Measurements from ENCODE around the gene CHAC1. TPM values are rescaled to one million over a fixed set of nuclear protein-coding genes. Genes with fewer than 3 reads are reported as not detected.

Gene CHAC1, protein sequence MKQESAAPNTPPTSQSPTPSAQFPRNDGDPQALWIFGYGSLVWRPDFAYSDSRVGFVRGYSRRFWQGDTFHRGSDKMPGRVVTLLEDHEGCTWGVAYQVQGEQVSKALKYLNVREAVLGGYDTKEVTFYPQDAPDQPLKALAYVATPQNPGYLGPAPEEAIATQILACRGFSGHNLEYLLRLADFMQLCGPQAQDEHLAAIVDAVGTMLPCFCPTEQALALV
- 4.5 TPM for polyA plus RNA-seq (2012; ENCODE audit: insufficient read depth, insufficient read length)

DNA sequence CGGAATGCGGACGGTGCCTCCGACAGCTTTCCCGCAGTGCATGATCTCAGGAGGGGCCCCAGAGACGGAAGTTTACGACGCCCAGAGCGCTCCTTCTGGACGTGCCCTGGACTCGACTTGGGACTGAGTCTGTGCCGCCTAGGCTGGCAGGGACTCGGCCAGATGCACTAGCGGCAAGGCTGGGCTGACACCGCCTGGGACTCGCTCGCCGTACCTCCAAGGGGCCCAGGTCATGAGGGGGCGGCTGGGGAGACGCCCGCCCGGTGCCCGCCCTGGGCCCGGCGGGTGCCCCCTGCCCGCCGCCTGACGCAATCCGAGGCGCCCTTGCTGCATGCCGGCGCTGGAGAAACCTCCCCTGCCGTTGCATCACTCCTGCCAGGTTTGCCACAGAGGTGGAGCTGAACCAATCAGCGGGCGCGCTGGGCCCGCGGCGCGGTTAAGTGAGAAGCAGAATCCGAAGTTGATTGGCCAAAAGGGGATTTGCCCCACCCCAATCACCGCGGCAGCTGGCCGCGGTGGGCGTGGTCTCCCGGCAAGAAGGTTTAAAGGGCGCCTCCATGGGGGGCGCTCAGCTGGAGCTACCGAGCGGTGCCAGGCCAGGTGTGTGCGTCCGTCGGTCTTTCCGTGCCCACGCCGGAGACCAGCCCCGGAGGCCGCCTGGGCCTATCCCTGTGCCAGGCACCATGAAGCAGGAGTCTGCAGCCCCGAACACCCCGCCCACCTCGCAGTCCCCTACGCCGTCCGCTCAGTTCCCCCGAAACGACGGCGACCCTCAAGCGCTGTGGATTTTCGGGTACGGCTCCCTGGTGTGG, at the start of gene CHAC1:
Gene CHAC1 (plus strand): TSS at position 571 of the 812 bp plus-strand sequence. CDS start 113 bp downstream, at position 684.
- peak within 1 kb of the TSS; percentile 75 for H3K4me3 ChIP-seq (ENCODE audit: low read length)
- DNase-seq (ENCODE audit: low read depth, low spot score), result peak; percentile 96

DNA sequence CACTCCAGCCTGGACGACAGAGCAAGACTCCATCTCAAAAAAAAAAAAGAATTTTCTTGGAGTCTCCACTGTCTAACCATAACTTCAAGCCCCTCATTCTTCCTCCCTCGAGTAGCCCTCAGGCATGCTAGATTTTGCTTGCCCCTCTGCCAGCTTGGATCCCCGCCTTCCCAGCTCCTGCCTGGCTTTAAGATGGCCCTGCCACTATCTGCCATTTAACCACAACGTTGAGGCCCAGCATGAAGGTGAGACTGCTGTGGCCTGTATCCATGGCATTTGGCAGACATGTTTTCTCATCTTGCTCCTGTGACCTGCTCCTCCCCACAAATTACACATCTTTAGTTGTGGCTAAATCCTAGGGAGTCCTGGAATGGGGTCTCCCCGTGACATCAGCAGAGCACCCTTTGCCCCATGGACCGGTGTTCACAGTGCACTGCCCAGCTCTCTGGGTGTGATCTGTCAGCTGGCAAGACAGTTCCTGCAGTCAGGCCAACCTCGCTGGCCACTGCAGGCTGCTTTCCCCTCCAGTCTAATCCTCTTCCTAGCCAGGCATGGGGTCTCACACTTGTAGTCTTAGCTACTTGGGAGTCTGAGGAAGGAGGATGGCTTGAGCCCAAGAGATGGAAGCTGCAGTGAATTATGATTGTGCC, 48.6 kb upstream of the CHAC1 start:
- no peak overlapping the region for H3K4me3 ChIP-seq (ENCODE audit: low read length)
- DNase-seq (ENCODE audit: low read depth, low spot score), result no peak

DNA sequence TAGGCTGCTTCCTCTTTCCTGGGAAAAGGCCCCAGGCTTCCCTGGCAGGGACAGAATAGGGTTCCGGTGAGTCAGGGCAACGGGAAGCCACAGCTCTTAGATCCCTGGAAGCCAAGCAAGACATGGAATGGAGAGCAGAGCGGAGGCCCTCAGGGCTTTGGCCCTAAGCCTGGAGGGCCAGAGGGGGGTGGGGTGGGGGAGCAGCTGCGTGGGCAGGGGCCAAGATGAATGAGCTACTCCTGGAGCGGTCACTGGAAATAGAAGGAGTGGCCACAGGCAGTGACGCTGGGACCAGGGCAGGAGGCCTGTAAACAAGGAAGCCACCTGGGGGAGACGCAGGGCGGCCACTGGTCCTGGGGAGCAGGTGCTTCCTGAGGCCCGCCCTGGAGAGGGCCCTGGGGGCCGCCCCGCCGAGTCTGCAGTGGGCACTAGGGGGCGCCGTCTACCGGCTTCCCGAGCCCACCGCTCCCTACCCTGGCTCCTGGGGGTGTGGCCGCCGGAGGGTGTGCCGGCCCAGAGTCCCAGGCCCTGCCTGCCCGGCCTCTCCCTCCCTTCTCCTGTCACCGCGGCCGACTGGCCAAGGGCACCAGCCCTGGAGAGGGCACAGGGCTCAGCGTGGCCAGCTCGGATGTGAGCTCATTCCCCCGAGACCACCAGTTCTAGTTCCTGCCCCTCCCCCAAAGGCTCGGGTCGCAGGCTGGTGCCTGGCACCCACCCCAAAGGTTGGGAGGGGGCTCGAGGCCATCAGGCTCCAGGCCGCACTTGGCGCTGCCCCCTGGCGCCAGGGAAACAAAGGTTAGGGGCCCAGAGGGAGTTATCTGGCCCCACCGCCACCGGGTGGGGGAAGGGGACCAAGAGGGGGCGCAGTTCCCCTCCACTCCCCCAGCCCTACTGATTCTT, 46.9 kb upstream of the CHAC1 start:
- H3K4me3 ChIP-seq (ENCODE audit: low read length), result peak overlapping the region; percentile 68
- peak; percentile 60 for DNase-seq (ENCODE audit: low read depth, low spot score)

DNA sequence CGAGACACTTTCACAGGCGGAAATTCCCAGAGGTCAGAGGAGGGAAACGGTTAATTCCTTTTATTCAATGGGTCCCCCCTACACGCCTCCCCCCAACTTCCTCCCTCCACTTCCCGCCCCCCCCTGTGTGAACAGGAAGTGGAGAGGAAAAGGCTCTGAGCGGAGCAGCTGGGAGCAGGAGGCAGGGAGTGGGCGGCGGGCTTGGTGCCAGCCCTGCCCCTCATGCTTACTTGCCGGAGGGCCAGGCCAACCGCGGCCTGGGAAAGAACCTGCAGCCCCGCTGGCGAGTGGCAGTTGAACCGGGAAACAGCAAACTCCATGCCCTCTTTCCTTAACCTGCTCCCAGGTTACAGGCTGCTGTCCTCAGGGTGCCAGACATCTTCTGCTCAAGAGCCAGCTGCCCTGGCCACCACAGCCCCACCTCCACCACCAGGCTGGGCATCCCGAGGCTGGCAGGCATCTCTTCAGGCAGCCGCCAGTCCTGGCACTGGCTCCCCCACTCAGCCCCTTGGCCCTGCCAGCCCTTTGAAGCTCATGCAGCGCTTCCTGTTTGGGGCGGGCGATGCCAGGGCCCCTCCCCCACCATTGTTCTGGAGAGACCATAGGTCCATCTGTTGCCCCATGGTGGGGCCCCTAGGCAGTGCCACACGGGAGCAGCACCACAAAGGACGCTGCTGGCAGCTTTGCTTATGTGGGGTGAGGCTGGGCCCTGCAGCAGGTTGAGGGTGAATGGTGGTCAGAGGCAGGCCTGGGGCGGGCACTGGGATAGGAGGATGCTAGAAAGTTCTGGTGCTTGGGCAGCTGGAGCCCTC, 46.1 kb upstream of the CHAC1 start:
- DNase-seq (ENCODE audit: low read depth, low spot score), result peak; percentile 66
- peak overlapping the region; percentile 68 for H3K4me3 ChIP-seq (ENCODE audit: low read length)

DNA sequence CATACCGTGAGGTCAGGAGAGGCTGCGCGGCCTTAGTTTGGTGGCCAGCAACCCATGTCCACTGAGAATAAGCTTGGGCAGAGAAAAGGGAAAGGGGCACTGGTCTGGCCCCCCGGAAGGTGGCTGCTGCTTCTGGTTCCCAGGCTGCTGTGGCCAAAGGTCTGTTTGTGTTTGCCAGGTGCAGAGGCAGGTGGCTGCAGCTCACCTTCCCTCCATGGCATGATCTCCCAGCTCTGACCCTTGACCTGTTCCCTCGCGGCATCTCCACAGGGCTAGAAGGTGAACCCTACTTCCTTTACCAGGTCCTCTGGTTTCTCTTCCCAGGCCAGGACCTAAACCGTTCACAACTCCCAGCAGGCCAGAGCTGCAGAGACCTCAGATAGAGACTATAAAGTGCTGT, 45.2 kb upstream of the CHAC1 start:
- H3K4me3 ChIP-seq (ENCODE audit: low read length), result no peak overlapping the region
- no peak for DNase-seq (ENCODE audit: low read depth, low spot score)

DNA sequence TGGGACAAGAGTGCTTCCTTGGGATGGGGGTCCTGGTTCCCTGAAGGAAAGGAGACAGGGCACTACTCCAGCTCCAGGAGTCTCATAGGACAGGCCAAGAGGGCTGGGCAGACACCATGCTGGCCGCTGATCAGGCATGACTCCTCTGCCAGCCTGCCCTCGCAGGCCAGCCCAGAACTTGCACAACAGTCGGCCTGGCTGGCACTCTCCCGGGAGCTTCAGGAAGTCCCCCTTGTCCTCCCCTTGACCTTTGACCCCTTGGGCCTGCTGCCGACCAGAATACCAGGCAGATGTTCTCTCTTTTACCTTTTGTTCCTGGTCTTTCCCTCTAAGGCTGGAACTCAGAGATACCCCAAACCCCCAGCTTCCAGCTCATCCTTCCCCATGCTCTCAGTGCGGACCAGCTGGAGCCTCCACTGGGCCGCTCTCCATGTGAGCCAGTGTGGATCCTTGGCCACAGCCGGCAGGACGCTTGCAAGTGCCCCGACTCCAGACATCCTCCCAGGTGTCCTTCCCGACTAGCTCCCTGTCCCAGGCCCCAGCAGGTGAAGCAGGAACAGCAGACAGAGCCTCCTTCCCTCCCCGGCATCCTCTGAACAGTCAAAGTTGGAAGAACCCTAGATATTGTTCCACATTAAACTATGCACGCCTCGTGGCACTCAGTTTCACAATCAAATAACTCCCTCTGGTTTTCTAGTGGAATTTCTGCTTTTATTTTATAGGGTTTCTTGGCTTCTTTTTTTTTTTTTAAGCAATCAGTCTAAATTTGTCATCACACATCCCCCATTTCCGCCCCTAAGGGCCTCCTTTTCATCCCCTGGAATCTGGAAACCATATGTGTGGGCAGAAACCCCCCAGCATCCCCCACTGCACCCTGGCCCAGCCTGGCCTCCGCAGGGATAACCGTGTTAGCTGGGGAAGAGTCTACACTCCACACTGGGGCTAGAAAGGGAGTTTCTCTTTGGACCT, 43.3 kb upstream of the CHAC1 start:
- H3K4me3 ChIP-seq (ENCODE audit: low read length), result no peak overlapping the region
- no peak for DNase-seq (ENCODE audit: low read depth, low spot score)

DNA sequence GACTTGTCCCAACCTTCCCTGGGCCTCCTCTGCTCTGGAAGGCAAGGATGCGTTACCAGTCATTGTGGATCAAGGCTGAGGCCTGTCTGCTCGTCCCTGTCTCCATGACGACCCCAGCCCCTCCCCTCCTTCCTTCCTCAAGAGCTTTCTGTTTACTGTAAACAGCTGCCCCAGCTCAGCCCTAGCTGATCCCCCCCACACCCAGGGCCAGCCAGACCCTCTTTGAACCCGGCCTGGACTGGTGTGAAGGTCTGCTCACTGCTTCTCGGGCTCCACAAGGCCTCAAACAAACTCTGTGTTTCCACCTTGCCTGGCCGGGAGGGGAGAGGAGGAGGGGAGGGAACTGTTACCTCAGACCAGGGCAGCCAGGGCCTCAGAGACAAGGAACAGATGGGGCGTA, 42.1 kb upstream of the CHAC1 start:
- no peak for DNase-seq (ENCODE audit: low read depth, low spot score)
- H3K4me3 ChIP-seq (ENCODE audit: low read length), result no peak overlapping the region

DNA sequence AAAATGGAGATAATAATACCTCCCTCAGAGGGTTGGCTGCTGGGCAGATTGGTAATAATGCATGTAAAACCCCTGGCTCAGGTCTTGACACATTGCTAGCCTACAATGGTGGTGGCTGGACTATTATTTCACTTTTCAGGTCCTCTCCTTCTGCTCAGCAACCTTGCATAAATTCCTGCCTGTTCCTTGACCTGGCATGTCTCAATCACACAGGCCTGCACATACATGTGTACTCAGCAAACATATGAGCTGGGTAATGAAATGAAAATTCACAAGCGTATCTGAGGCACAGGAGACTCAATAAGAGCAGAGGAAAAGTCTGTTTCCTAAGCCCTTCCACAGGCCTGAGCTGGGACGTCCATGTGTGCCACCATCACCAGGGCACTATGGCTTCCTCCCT, 41.6 kb upstream of the CHAC1 start:
- DNase-seq (ENCODE audit: low read depth, low spot score), result no peak
- H3K4me3 ChIP-seq (ENCODE audit: low read length), result no peak overlapping the region

DNA sequence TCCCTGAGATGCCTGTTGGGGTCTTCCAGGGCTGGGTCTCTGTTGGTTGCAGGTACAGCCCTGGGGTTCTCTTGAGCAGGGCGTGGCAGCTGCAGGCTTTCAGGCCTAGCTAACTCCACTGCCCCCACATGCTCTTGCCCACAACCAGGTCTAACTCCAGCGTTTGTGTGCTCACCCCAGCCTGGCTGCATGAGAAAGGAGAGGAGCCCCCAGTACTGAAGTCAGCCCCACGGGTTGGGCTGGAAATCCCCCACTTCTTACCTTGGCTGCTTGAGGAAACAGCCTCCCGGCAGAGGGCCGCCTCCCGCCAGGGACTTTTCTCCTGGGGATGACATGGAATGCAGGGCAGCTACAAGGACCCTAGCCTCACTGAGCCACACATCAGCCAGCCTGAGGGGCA, 40.8 kb upstream of the CHAC1 start:
- DNase-seq (ENCODE audit: low read depth, low spot score), result no peak
- no peak overlapping the region for H3K4me3 ChIP-seq (ENCODE audit: low read length)

DNA sequence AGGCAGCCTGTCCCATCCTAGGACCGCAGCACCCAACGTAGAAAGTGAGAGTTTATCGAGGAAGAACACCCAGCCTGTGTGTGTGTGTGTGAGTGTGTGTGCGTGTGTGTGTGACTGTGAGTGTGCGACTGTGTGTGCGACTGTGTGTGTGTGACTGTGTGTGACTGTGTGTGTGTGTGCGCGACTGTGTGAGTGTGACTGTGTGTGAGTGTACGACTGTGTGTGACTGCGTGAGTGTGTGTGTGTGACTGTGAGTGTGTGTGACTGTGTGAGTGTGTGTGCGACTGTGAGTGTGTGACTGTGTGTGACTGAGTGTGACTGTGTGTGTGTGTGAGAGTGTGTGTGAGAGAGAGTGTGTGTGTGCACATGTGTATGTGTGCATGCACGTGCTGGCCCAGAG, 39.3 kb upstream of the CHAC1 start:
- DNase-seq (ENCODE audit: low read depth, low spot score), result no peak
- no peak overlapping the region for H3K4me3 ChIP-seq (ENCODE audit: low read length)

DNA sequence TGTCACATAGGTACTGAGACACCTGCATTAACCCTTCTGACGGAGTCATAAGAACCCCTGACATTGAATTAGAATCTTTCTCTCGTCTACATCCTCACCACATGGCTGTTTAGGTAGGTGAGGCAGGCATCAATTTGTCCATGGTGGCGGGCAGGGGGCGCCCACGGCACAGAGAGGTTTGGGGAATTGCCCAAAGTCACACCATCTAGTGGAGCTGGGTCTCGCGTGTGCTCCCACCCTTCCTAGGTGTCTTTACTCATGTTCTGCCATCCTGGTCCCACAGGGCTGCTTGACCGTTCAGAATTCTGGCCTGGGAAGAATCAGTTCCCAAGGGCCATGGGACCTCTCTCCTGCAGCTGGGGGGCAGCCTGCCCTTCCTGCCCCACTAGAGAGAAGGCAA, 38.8 kb upstream of the CHAC1 start:
- DNase-seq (ENCODE audit: low read depth, low spot score), result no peak
- H3K4me3 ChIP-seq (ENCODE audit: low read length), result no peak overlapping the region

DNA sequence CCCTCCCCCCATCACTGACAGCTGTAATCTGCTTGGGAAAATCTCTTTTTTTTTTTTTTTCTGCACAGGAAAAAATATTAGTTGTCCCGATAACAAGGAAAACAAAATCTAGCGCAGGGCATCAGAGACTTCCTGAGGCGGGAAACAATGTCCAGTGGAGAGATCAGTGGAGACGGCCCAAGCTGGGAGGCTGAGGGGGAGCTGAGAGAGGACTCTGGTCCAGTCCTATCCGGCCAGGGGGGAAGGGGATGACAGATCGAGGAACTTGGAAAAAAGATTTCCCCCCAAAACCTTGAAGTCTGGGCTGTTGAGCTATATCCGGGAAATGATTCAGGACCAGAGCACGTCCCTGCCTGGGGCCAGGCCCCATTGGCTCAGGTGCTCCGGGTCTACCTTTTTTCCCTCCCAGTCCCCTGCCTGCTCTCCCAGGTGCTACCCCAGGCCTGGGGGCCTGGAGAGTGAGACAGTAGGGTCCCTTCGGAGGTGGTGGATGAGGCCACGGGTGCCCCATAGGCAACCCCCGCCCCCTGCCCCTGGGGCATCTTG, 38.1 kb upstream of the CHAC1 start:
- DNase-seq (ENCODE audit: low read depth, low spot score), result no peak
- H3K4me3 ChIP-seq (ENCODE audit: low read length), result no peak overlapping the region

DNA sequence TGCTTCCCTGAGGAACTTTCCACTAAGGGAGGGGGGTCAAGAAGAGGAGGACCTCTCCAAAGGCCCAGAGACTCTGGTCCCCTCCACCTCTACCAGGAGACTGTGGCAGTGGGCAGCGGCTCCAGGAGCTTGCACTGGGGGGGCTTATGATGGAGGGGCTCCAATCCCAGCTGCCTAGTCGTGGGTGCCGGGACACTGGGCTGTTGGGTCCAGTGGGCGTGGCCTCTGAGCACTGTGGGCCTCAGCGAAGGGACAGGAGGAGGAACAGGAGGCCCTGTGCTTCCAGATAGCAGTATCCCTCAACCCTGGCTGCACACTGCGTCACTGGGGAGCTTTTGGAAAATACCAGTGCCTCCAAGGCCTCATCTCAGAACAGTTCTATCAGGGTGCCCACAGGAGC, 37.6 kb upstream of the CHAC1 start:
- H3K4me3 ChIP-seq (ENCODE audit: low read length), result no peak overlapping the region
- no peak for DNase-seq (ENCODE audit: low read depth, low spot score)

DNA sequence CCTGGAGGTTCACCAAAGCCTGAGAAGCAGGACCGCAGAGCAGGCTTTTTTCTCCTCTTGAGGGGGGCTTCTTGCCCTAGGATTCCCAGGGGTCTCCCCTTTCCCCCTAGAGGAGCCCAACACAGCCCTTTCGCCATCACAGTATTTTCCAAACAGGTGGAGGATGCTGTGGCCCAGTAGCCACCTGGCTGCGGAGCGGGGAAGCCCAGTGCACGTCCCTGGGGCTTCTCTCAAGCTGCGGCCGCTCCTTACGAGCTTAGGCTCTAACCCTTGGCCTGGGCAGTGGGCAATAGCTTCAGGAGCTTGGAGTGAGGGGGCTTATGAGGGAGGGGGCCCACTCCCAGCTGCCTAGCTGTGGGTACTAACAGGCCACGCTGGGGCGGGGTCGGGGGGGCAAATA, 35.7 kb upstream of the CHAC1 start:
- no peak for DNase-seq (ENCODE audit: low read depth, low spot score)
- H3K4me3 ChIP-seq (ENCODE audit: low read length), result no peak overlapping the region

DNA sequence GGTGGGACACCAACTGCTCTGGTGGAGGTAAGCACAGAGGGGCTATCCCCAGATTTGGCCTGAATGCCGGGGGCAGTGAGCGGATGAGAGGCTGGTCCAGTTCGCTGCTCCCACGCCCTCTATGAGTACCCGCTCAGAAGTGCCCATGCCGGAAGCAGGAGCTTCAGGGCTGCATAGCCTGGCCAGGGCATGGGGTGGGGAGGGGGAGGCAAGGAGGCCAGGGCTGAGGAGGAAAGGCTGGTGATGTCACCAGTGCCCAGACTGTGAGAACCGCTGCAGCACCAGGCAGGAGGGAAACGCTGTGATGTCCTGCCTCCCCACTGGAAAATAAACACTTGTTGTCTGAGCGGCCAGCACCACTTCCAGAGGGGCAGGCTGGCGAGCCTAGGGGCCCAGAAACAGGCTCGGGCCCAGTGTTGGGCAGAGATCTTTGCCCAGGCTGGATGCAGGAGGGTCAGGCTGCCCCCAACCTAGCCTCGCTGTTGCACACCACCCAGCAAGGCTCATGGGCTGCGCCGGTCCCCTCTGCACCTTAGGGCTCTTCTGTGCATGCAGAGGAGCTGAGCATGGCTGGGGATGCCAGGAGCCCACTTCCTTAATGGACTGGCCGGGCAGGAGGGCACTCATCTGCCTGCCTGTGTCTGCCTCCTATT, 35.0 kb upstream of the CHAC1 start:
- no peak overlapping the region for H3K4me3 ChIP-seq (ENCODE audit: low read length)
- DNase-seq (ENCODE audit: low read depth, low spot score), result no peak

DNA sequence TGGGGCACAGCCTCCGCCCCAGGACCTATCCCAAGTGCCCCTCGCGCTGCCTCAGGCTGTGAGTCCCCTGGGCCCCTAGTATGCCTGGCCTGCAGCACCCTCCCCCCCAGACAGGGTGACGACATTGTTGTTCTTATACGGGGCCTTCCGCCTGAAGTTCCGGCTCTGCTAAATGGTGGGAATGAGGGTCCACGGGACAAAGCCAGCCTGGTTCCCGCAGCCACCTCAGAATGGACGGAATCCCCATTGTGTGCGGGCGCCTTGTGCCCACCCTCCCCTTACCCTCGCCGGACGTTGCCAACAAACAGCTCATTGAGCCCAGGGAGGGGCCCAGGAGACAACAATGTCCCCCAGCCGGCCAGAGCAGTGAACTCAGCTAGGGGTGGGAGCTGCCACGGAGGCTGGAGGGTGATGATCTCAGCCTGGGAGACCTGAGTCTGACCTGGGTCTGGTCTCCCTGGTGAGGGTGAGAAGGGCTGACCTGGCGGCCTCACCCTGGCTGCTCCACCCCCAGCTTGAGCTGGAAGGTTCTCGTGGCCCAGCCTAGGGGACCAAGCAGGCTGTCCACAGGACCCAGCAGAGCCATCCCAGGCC, 34.4 kb upstream of the CHAC1 start:
- H3K4me3 ChIP-seq (ENCODE audit: low read length), result no peak overlapping the region
- DNase-seq (ENCODE audit: low read depth, low spot score), result no peak
